ENCODE results near the gene GTF2H1.

The GTF2H1 gene

GRCh38 chr11:18361154-18361553, 38.8 kb downstream of the GTF2H1 start:
- no peak overlapping the region for H3K27ac ChIP-seq
- TF ChIP-seq ZFX (IDR thresholded peaks at IDR 0.05; ENCODE audit: borderline replicate concordance) = no peak
- TF ChIP-seq, protein P1, sequence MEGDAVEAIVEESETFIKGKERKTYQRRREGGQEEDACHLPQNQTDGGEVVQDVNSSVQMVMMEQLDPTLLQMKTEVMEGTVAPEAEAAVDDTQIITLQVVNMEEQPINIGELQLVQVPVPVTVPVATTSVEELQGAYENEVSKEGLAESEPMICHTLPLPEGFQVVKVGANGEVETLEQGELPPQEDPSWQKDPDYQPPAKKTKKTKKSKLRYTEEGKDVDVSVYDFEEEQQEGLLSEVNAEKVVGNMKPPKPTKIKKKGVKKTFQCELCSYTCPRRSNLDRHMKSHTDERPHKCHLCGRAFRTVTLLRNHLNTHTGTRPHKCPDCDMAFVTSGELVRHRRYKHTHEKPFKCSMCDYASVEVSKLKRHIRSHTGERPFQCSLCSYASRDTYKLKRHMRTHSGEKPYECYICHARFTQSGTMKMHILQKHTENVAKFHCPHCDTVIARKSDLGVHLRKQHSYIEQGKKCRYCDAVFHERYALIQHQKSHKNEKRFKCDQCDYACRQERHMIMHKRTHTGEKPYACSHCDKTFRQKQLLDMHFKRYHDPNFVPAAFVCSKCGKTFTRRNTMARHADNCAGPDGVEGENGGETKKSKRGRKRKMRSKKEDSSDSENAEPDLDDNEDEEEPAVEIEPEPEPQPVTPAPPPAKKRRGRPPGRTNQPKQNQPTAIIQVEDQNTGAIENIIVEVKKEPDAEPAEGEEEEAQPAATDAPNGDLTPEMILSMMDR (IDR thresholded peaks at IDR 0.05) = no peak

DNA sequence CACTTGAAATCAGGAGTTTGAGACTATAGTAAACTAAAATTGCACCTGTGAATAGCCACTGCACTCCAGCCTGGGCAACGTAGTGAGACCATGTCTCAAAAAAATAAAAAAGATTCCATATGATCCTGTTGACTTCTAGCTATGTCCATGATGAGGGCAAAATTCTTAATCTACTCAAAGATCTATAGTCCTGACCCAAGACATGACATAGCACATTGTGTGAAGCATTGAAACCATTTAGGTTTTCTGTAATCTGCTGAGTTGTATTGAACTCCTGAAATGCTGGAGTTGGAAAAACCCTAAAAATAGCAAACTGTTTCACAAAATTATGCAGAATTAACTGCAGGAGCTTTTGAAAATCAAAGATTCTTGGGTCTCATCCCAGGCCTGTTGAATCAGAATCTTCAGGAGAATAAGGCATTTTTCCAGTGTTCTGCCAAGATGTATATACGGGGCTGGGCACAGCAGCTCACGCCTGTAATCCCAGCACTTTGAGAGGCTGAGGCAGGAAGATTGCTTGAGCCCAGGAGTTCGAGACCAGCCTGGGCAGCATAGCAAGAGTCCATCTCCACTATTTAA, 42.2 kb downstream of the GTF2H1 start:
- TF ChIP-seq, protein P1 (IDR thresholded peaks at IDR 0.05) = no peak
- no peak for TF ChIP-seq ZFX (IDR thresholded peaks at IDR 0.05; ENCODE audit: borderline replicate concordance)
- H3K27ac ChIP-seq = no peak overlapping the region

DNA sequence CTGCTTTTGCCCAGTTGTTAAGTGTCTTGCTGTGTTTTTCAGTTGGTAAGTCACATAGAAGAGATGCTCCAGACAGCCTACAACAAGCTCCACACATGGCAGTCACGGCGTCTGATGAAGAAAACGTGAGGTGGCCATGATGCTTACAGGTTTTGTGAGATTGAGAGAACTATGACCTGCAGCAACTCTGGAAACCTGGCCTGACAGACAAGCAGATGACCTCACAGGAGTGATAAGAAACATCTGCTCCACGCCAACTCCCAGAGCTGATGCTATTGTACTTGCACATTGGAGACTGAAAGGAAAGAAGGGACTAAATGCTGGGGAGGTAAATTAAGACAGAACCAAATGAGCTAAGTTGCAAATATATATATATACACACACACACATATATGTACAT, 43.4 kb downstream of the GTF2H1 start:
- TF ChIP-seq ZFX (IDR thresholded peaks at IDR 0.05; ENCODE audit: borderline replicate concordance) = no peak
- TF ChIP-seq, protein P1 (IDR thresholded peaks at IDR 0.05) = no peak
- no peak overlapping the region for H3K27ac ChIP-seq

GRCh38 chr11:18366286-18366685, 43.9 kb downstream of the GTF2H1 start:
- H3K27ac ChIP-seq = no peak overlapping the region
- TF ChIP-seq, protein P1 (IDR thresholded peaks at IDR 0.05) = no peak
- TF ChIP-seq ZFX (IDR thresholded peaks at IDR 0.05; ENCODE audit: borderline replicate concordance) = no peak

DNA sequence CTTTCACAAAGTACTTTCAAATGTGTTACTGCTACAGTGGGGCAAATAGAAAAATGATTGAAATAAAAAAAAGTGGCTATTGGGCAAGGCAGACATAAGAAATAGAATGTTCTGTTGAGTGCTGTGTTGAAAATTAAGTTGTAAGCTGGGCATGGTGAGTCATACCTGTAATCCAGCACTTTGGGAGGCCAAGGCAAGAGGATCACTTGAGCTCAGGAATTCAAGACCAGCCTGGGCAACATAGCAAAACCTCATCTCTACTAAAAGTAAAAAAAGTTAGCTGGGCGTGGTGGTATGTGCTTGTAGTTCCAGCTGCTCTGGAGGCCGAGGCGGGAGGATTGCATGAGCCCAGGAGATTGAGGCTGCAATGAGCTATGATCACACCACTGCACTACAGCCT, 45.1 kb downstream of the GTF2H1 start:
- no peak overlapping the region for H3K27ac ChIP-seq
- TF ChIP-seq, protein P1 (IDR thresholded peaks at IDR 0.05) = no peak
- no peak for TF ChIP-seq ZFX (IDR thresholded peaks at IDR 0.05; ENCODE audit: borderline replicate concordance)

GRCh38 chr11:18368221-18368620, 45.9 kb downstream of the GTF2H1 start:
- no peak overlapping the region for H3K27ac ChIP-seq
- TF ChIP-seq, protein P1 (IDR thresholded peaks at IDR 0.05) = no peak
- TF ChIP-seq ZFX (IDR thresholded peaks at IDR 0.05; ENCODE audit: borderline replicate concordance) = no peak

GRCh38 chr11:18369398-18369797, 47.0 kb downstream of the GTF2H1 start:
- H3K27ac ChIP-seq = no peak overlapping the region
- no peak for TF ChIP-seq ZFX (IDR thresholded peaks at IDR 0.05; ENCODE audit: borderline replicate concordance)
- TF ChIP-seq, protein P1 (IDR thresholded peaks at IDR 0.05) = no peak

Data from 22Rv1 (cell line).